ENCODE measurements around the gene TCAF1.
"Not testable (repeated sequence)": the region's sequence is repeated elsewhere in the genome, so short reads cannot be mapped to it uniquely, and the experiment has no call there.

TCAF1 gene

GRCh38 chr7:143806664-143807071 lies 95.3 kb downstream of the TCAF1 start:
- CTCF ChIA-PET; H3K9me3 ChIP-seq (ENCODE audit: control extremely low read depth in 1 of 5, control insufficient read depth in 4 of 5, insufficient read depth in 2 of 5, low read depth in 1 of 5, low read length in 4 of 5); DNase-seq; POLR2A ChIA-PET; H3K27ac ChIP-seq (ENCODE audit: insufficient read depth in 1 of 2, low read depth in 1 of 2, low read length in 2 of 2, poor library complexity in 1 of 2, severe bottlenecking in 2 of 2); H3K27me3 ChIP-seq (replicated peaks in 2 of 5; ENCODE audit: control insufficient read depth in 4 of 5, insufficient read depth in 5 of 5, low read length in 4 of 5); H3K36me3 ChIP-seq (ENCODE audit: control insufficient read depth in 4 of 4, insufficient read depth in 4 of 4, low read length in 3 of 4); H3K4me1 ChIP-seq (ENCODE audit: control extremely low read depth in 1 of 4, control insufficient read depth in 4 of 4, insufficient read depth in 4 of 4, low read length in 3 of 4); H3K4me3 ChIP-seq (ENCODE audit: control insufficient read depth in 1 of 7, extremely low read depth in 1 of 7, insufficient read depth in 4 of 7, low read depth in 2 of 7, low read length in 6 of 7): not testable (repeated sequence)
- no CpG with 5 or more reads among the region's 5 CpGs for WGBS (ENCODE audit: insufficient coverage)
